ENCODE measurements around the gene MCHR2.

Gene MCHR2

DNA sequence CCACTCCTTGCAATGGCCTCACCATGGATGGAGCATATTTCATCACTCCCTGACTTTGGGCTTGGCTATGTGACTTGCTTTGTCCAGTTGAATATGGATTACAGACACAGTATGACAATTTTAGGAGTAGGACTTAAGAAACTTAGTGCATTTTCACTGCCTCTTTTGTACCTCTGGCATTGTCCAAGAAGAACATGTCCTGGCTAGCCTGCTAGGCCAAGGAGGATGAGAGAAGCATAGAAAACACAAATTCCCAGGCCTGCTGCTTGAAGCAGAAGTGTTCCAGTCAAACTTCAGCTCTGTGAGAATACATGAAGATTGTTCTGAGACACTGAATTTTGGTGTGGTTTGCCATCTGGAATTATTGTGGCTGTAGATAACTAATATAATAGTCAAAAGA is 3.1 kb upstream of the MCHR2 start:
- Histone ChIP-seq H3K4me3 (replicated peaks; ENCODE audit: insufficient read depth, low read length) (no peak overlapping the region), H3K27ac (replicated peaks) (no peak overlapping the region), H3K27me3 (ENCODE audit: insufficient read depth, poor library complexity, severe bottlenecking) (peaks cover 12% of the 10 kb centered on the region)
- TF ChIP-seq, protein P1, sequence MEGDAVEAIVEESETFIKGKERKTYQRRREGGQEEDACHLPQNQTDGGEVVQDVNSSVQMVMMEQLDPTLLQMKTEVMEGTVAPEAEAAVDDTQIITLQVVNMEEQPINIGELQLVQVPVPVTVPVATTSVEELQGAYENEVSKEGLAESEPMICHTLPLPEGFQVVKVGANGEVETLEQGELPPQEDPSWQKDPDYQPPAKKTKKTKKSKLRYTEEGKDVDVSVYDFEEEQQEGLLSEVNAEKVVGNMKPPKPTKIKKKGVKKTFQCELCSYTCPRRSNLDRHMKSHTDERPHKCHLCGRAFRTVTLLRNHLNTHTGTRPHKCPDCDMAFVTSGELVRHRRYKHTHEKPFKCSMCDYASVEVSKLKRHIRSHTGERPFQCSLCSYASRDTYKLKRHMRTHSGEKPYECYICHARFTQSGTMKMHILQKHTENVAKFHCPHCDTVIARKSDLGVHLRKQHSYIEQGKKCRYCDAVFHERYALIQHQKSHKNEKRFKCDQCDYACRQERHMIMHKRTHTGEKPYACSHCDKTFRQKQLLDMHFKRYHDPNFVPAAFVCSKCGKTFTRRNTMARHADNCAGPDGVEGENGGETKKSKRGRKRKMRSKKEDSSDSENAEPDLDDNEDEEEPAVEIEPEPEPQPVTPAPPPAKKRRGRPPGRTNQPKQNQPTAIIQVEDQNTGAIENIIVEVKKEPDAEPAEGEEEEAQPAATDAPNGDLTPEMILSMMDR (IDR thresholded peaks at IDR 0.05; ENCODE audit: insufficient read depth, low read length), result no peak
- TF ChIP-seq, protein P2, sequence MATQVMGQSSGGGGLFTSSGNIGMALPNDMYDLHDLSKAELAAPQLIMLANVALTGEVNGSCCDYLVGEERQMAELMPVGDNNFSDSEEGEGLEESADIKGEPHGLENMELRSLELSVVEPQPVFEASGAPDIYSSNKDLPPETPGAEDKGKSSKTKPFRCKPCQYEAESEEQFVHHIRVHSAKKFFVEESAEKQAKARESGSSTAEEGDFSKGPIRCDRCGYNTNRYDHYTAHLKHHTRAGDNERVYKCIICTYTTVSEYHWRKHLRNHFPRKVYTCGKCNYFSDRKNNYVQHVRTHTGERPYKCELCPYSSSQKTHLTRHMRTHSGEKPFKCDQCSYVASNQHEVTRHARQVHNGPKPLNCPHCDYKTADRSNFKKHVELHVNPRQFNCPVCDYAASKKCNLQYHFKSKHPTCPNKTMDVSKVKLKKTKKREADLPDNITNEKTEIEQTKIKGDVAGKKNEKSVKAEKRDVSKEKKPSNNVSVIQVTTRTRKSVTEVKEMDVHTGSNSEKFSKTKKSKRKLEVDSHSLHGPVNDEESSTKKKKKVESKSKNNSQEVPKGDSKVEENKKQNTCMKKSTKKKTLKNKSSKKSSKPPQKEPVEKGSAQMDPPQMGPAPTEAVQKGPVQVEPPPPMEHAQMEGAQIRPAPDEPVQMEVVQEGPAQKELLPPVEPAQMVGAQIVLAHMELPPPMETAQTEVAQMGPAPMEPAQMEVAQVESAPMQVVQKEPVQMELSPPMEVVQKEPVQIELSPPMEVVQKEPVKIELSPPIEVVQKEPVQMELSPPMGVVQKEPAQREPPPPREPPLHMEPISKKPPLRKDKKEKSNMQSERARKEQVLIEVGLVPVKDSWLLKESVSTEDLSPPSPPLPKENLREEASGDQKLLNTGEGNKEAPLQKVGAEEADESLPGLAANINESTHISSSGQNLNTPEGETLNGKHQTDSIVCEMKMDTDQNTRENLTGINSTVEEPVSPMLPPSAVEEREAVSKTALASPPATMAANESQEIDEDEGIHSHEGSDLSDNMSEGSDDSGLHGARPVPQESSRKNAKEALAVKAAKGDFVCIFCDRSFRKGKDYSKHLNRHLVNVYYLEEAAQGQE (IDR thresholded peaks at IDR 0.05; ENCODE audit: insufficient replicate concordance, low read depth), result no peak
- TF ChIP-seq POLR2AphosphoS5 (IDR thresholded peaks at IDR 0.05; ENCODE audit: low read depth), result no peak
- no peak for TF ChIP-seq GABPA (IDR thresholded peaks at IDR 0.05; ENCODE audit: low read depth)
- no peak for TF ChIP-seq SPI1 (IDR thresholded peaks at IDR 0.05; ENCODE audit: borderline replicate concordance, low read depth)
- DNase-seq (ENCODE audit: low read depth in 1 of 2, low spot score in 1 of 2), result no peak

DNA sequence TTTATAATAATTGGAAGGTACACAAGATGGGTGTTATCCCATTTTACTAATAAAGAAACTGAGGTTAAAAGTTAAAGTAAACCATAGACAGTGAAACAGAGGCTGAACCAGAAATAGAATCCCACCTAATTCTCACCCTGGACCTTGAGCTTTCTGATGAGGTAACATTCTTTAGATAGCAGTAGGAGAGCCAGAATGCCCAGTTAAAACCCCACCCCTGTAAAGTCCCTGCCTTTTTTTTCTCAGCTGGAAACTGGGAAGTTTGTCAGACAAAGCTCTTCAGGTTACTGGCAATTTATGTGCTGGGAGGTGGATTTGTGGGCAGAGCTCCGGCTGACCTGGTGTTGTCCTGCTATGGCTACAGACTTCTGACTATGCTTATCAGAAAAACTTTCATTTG is 1.9 kb upstream of the MCHR2 start:
- TF ChIP-seq POLR2AphosphoS5 (IDR thresholded peaks at IDR 0.05; ENCODE audit: low read depth), result no peak
- Histone ChIP-seq H3K27me3 (ENCODE audit: insufficient read depth, poor library complexity, severe bottlenecking) (peaks cover 12% of the 10 kb centered on the region), H3K27ac (replicated peaks) (no peak overlapping the region), H3K4me3 (replicated peaks; ENCODE audit: insufficient read depth, low read length) (no peak overlapping the region)
- no peak for DNase-seq (ENCODE audit: low read depth in 1 of 2, low spot score in 1 of 2)

DNA sequence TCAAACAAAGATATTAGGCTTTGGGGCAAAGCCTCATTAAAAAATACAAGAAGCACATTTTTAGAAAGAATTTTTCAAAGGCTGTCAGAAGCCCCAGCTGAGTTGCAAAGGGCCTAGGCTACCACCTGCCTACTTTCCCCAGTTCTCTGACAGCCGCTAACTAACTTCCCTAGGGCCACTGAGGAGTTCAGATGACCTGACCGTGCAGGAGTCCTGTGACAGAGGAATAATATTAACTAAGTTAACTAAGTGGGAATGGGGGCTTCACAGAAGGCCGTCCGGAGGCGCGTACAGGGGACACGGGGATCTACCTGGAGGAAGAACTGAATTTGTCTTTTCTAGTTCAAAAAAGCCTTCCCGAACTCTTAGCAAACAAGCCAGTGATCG is 884 bp downstream of the MCHR2 start:
- Histone ChIP-seq H3K27ac (replicated peaks) (no peak overlapping the region), H3K4me3 (replicated peaks; ENCODE audit: insufficient read depth, low read length) (no peak overlapping the region), H3K27me3 (ENCODE audit: insufficient read depth, poor library complexity, severe bottlenecking) (peaks cover 12% of the 10 kb centered on the region)
- DNase-seq (ENCODE audit: low read depth in 1 of 2, low spot score in 1 of 2), result no peak
- TF ChIP-seq POLR2AphosphoS5 (IDR thresholded peaks at IDR 0.05; ENCODE audit: low read depth) (no peak), GABPA (IDR thresholded peaks at IDR 0.05; ENCODE audit: low read depth) (no peak), SPI1 (IDR thresholded peaks at IDR 0.05; ENCODE audit: borderline replicate concordance, low read depth) (no peak)
- TF ChIP-seq, protein P2 (IDR thresholded peaks at IDR 0.05; ENCODE audit: insufficient replicate concordance, low read depth), result no peak
- TF ChIP-seq, protein P1 (IDR thresholded peaks at IDR 0.05; ENCODE audit: insufficient read depth, low read length), result no peak

DNA sequence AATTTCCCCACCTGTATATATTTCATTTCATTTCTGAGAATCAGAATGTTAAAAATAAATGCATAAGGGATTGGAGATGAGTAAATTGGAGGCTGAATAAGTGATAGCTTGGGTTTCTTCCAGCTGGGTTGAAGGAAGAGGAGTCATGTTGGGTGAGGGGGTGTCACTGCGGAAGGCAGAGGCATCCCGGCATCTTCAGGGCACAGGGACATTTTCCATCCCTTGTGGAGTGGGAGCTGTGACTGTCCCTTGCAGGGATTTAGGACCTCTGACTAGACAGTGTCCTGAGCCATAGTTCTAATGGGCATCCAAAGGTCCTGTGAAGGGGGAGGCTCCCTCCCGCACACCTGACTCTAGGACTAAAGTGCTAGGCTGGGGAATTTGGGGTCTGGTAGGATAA is 2.1 kb downstream of the MCHR2 start:
- TF ChIP-seq GABPA (IDR thresholded peaks at IDR 0.05; ENCODE audit: low read depth) (no peak), SPI1 (IDR thresholded peaks at IDR 0.05; ENCODE audit: borderline replicate concordance, low read depth) (no peak), POLR2AphosphoS5 (IDR thresholded peaks at IDR 0.05; ENCODE audit: low read depth) (no peak)
- TF ChIP-seq, protein P2 (IDR thresholded peaks at IDR 0.05; ENCODE audit: insufficient replicate concordance, low read depth), result no peak
- TF ChIP-seq, protein P1 (IDR thresholded peaks at IDR 0.05; ENCODE audit: insufficient read depth, low read length), result no peak
- Histone ChIP-seq H3K4me3 (replicated peaks; ENCODE audit: insufficient read depth, low read length) (no peak overlapping the region), H3K27ac (replicated peaks) (no peak overlapping the region), H3K27me3 (ENCODE audit: insufficient read depth, poor library complexity, severe bottlenecking) (peaks cover 12% of the 10 kb centered on the region)
- no peak for DNase-seq (ENCODE audit: low read depth in 1 of 2, low spot score in 1 of 2)
